ENCODE measurements around the gene ADAMTSL3. TPM values are rescaled to one million over a fixed set of nuclear protein-coding genes. Genes with fewer than 3 reads are reported as not detected.

ADAMTSL3 gene
- total RNA-seq, 1 experiment from 2014 or later, result 1.8 TPM

- DNase-seq (ENCODE audit: low spot score), result no peak
- H3K36me3 Mint-ChIP-seq, result no peaks in the 10 kb centered on the region
- ATAC-seq, result no peak
- H3K27me3 Mint-ChIP-seq (ENCODE audit: low read depth), result no peaks in the 10 kb centered on the region
- no peak overlapping the region for H3K4me3 Mint-ChIP-seq
- H3K27ac Mint-ChIP-seq, result no peak overlapping the region
- ChIA-PET CTCF (no interaction called here), POLR2A (no interaction called here)
- TF ChIP-seq ZNF416 (CRISPR knock-in tag; IDR thresholded peaks at IDR 0.05) (no peak), ZNF396 (CRISPR knock-in tag; IDR thresholded peaks at IDR 0.05; ENCODE audit: borderline replicate concordance) (no peak)
- no peaks in the 10 kb centered on the region for H3K4me1 Mint-ChIP-seq
- no peaks in the 10 kb centered on the region for H3K9me3 Mint-ChIP-seq
These were observed 62.7 kb downstream of the ADAMTSL3 start for GRCh38 chr15:83716605-83717004.

GRCh38 chr15:83717010-83717409 lies 63.1 kb downstream of the ADAMTSL3 start:
- H3K4me1 Mint-ChIP-seq, result no peaks in the 10 kb centered on the region
- no peak for DNase-seq (ENCODE audit: low spot score)
- H3K27me3 Mint-ChIP-seq (ENCODE audit: low read depth), result no peaks in the 10 kb centered on the region
- H3K4me3 Mint-ChIP-seq, result no peak overlapping the region
- POLR2A ChIA-PET, result no interaction called here
- no peaks in the 10 kb centered on the region for H3K36me3 Mint-ChIP-seq
- no peaks in the 10 kb centered on the region for H3K9me3 Mint-ChIP-seq
- TF ChIP-seq PRRX2 (CRISPR knock-in tag; IDR thresholded peaks at IDR 0.05), result no peak
- no peak for TF ChIP-seq JAZF1 (CRISPR knock-in tag; IDR thresholded peaks at IDR 0.05)
- no peak for TF ChIP-seq JUN (CRISPR knock-in tag; IDR thresholded peaks at IDR 0.05)
- TF ChIP-seq CREB1 (CRISPR knock-in tag; IDR thresholded peaks at IDR 0.05), result no peak
- TF ChIP-seq USF2 (CRISPR knock-in tag; IDR thresholded peaks at IDR 0.05), result no peak
- no peak for TF ChIP-seq ZNF532 (CRISPR knock-in tag; IDR thresholded peaks at IDR 0.05; ENCODE audit: borderline replicate concordance)
- TF ChIP-seq FOXK1 (CRISPR knock-in tag; IDR thresholded peaks at IDR 0.05), result no peak
- no peak for TF ChIP-seq ZNF232 (CRISPR knock-in tag; IDR thresholded peaks at IDR 0.05)
- TF ChIP-seq ZNF317 (CRISPR knock-in tag; IDR thresholded peaks at IDR 0.05; ENCODE audit: borderline replicate concordance, low read depth), result no peak
- no peak for TF ChIP-seq ATF1 (CRISPR knock-in tag; IDR thresholded peaks at IDR 0.05)
- no peak for TF ChIP-seq ZMAT4 (CRISPR knock-in tag; IDR thresholded peaks at IDR 0.05)
- TF ChIP-seq ZNF416 (CRISPR knock-in tag; IDR thresholded peaks at IDR 0.05), result no peak
- TF ChIP-seq MYBL2 (CRISPR knock-in tag; IDR thresholded peaks at IDR 0.05), result no peak
- CTCF ChIA-PET, result no interaction called here
- H3K27ac Mint-ChIP-seq, result no peak overlapping the region
- ATAC-seq, result no peak

GRCh38 chr15:83720468-83720867 lies 66.5 kb downstream of the ADAMTSL3 start:
- no peaks in the 10 kb centered on the region for H3K36me3 Mint-ChIP-seq
- no peaks in the 10 kb centered on the region for H3K9me3 Mint-ChIP-seq
- H3K27ac Mint-ChIP-seq, result no peak overlapping the region
- no peak for ATAC-seq
- no peaks in the 10 kb centered on the region for H3K27me3 Mint-ChIP-seq (ENCODE audit: low read depth)
- ChIA-PET CTCF (no interaction called here), POLR2A (no interaction called here)
- H3K4me1 Mint-ChIP-seq, result no peaks in the 10 kb centered on the region
- TF ChIP-seq CTCF (IDR thresholded peaks at IDR 0.05) (no peak), ZNF219 (CRISPR knock-in tag; IDR thresholded peaks at IDR 0.05; ENCODE audit: borderline replicate concordance) (no peak), E2F1 (CRISPR knock-in tag; IDR thresholded peaks at IDR 0.05) (no peak), HMGA2 (CRISPR knock-in tag; IDR thresholded peaks at IDR 0.05) (no peak), SMAD3 (CRISPR knock-in tag; IDR thresholded peaks at IDR 0.05; ENCODE audit: borderline replicate concordance) (no peak), ZNF281 (CRISPR knock-in tag; IDR thresholded peaks at IDR 0.05) (no peak)
- H3K4me3 Mint-ChIP-seq, result no peak overlapping the region
- no peak for DNase-seq (ENCODE audit: low spot score)
